Putamen (tissue), 1 donor: ENCODE measurements around the gene TM7SF2.

Experiments
- DNase-seq: peaks from one replicate; pipeline ENCODE4 v3.0.0-alpha.2; 2016; ENCODE audit warnings: low spot score

The TM7SF2 gene

GRCh38 chr11:65157336-65157735 lies 45.7 kb downstream of the TM7SF2 start:
- no peak for DNase-seq

- DNase-seq, result no peak
Measured at GRCh38 chr11:65159012-65159411, 47.3 kb downstream of the TM7SF2 start.

GRCh38 chr11:65160643-65161042 lies 49.0 kb downstream of the TM7SF2 start:
- DNase-seq, result no peak

DNA sequence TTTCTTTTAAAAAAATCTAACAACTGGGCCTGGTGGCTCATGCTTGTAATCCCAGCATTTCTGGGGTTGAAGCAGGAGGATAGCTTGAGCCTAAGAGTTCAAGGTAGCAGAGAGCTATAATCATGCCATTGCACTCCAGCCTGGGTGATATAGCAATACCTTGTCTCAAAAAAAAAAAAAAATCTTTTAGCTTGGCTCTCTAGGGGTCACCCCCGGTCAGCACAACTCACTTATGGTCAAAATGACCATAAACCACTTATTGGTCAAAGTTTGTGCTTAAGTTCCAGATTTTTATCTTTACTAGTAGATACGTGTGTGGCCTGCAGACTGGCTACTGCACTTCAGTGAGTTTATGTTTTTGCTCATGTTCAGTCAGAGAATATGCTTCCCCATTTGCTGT lies 52.0 kb downstream of the TM7SF2 start:
- DNase-seq, result no peak
